NCI-H510A (cell line): ENCODE measurements around the gene XRCC3.
"Not testable (repeated sequence)": the region's sequence is repeated elsewhere in the genome, so short reads cannot be mapped to it uniquely, and the experiment has no call there.

Experiments used
- DNase-seq: peaks from one replicate; lab custom pipeline; 2025; lab: John Stamatoyannopoulos, UW

The XRCC3 gene

DNA sequence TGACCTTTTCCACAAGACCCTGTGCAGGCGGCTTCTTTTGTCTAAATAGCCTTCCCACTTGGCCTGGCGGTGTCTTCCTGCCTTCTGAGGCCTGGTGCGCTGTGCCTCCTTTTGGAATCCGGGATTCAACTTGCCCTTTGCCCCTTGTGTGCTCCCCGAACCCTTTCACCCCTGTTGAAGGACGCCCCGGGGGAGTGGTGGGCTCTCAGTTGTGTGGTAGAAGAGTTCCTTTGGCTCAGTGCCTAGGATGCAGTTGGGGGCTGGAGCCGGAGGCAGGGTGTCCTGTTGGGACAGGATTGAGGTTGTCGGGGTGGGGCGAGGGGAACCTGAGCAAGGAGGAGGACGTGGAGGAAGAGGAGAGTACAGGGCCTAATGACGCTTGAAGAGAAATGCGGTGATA lies 51.7 kb downstream of the XRCC3 start:
- DNase-seq: no peak

DNA sequence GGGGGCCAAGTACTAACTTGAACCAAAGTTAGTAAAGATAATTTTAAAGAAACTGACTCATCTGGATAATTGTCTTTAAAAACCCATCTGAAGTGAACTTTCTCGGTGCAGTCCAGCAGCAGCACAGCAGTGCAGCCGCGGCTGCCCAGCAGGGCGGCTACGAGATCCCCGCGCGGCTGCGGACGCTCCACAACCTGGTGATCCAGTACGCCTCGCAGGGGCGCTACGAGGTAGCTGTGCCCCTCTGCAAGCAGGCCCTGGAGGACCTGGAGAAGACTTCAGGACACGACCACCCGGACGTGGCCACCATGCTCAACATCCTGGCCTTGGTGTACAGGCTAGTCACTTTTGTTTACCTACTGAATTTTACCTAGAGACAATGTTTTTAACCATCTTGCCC lies 52.7 kb downstream of the XRCC3 start:
- no peak for DNase-seq

GRCh38 chr14:103662029-103662428 lies 53.2 kb downstream of the XRCC3 start:
- DNase-seq: no peak

GRCh38 chr14:103659631-103660030 lies 55.6 kb downstream of the XRCC3 start:
- no peak for DNase-seq

DNA sequence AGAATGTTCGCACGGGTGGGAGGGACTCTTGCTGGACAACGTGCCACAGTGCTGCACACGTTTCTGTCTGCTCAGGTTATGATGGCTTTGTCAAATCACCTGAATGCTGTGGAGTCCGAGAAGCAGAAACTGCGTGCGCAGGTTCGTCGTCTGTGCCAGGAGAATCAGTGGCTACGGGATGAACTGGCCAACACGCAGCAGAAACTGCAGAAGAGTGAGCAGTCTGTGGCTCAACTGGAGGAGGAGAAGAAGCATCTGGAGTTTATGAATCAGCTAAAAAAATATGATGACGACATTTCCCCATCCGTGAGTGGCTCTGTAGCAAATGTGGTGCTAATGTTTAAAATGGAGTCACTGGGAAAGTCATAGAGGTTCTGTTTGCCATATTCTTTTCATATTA lies 57.8 kb downstream of the XRCC3 start:
- no peak for DNase-seq

- no peak for DNase-seq
Observed at GRCh38 chr14:103656756-103657133, 58.5 kb downstream of the XRCC3 start.

- DNase-seq: no peak
Observed at GRCh38 chr14:103656031-103656755, 59.1 kb downstream of the XRCC3 start.

DNA sequence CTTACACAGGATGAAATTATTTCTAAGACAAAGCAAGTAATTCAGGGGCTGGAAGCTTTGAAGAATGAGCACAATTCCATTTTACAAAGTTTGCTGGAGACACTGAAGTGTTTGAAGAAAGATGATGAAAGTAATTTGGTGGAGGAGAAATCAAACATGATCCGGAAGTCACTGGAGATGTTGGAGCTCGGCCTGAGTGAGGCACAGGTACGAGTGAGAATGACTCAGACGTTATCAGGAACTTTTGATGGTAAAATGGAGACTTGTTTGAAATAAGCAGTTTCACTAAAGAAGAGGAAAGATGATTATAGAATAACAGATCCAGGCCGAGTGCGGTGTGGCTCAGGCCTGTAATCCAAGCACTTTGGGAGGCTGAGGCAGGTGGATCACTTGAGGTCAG lies 60.6 kb downstream of the XRCC3 start:
- no peak for DNase-seq

DNA sequence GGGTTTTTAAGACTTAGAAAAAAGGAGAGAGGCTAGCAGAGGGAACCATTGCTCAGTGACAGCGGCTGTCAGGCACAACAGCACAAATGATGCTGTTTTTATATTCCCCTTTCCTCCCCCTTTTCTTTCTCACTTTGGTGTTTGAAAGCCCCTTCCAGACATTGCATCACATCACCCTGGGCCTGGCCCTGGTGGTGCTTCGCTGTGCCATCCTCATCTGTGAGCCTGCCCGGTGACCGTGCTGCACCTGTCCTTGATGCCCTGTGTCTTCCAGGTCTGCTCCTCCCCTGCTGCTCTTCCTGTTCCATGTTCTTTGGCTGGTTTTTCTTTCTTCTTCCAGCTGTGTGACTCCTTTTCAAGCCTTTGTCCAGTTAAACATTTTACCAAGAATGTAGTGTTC lies 61.4 kb downstream of the XRCC3 start:
- no peak for DNase-seq

- not testable (repeated sequence) for DNase-seq
Observed at GRCh38 chr14:103653336-103653735, 61.9 kb downstream of the XRCC3 start.

GRCh38 chr14:103652806-103653205 lies 62.4 kb downstream of the XRCC3 start:
- DNase-seq: no peak

GRCh38 chr14:103651585-103651984 lies 63.7 kb downstream of the XRCC3 start:
- DNase-seq: no peak

DNA sequence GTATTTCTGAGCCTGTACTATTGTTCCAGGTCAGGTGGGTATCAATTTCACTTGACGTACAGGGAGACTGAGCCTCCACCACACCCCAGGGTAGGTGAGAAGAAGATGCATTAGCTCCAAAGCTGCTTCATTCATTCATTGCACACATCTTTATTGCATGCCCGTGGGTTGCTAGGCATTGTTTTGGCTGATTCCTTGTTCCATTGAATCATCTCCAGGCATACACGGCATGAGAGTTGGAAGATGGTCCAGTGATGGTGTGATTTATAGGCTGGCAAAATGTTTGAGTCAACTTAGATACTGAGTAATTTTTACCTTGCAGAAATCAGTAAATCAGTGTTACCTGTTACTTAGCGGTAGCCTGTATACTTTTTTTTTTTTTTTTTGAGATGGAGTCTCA lies 65.0 kb downstream of the XRCC3 start:
- no peak for DNase-seq

GRCh38 chr14:103649001-103649400 lies 66.2 kb downstream of the XRCC3 start:
- DNase-seq: no peak
